Fibroblast of lung (primary cell): Measurements from ENCODE around the gene URB1.

ENCODE experiments used
- EZH2 ChIP-seq: IDR thresholded peaks from 2 replicates; pipeline ENCODE4 v1.5.1; 2012; ENCODE audit warnings: low read length, control low read depth, mild to moderate bottlenecking; ENCODE audit errors: missing control alignments
- TF ChIP-seq, protein P1 (sequence below), 2 donors: IDR thresholded peaks in 1 of 2; conservative IDR thresholded peaks in 1 of 2; 1 replicate in 1 of 2; 2 replicates in 1 of 2; pipeline ENCODE4 v1.5.1; 2011 to 2012; ENCODE audit warnings: low read length in 2 of 2, control low read depth in 1 of 2, inconsistent platforms in 1 of 2, low read depth in 1 of 2, mild to moderate bottlenecking in 1 of 2

DNA sequence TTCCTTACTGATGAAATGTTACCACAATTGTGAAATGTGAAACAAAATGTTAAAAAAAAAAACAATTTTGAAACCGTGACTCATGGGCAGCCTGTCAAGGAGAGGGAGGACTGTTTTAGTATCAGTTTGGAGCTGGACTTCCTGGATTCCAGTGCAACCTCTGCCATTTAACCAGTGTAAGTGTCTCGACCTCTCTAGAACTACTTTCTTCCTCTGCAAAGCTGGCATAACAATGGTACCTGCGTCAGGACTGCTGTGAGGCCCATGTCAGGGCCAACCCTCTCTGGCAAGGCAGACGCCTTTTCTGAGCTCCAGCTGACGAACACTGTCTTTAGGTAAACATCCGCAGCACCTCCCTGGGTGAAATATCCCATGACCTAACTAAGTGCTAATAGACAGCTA is 20.9 kb downstream of the URB1 start:
- TF ChIP-seq, protein P1, sequence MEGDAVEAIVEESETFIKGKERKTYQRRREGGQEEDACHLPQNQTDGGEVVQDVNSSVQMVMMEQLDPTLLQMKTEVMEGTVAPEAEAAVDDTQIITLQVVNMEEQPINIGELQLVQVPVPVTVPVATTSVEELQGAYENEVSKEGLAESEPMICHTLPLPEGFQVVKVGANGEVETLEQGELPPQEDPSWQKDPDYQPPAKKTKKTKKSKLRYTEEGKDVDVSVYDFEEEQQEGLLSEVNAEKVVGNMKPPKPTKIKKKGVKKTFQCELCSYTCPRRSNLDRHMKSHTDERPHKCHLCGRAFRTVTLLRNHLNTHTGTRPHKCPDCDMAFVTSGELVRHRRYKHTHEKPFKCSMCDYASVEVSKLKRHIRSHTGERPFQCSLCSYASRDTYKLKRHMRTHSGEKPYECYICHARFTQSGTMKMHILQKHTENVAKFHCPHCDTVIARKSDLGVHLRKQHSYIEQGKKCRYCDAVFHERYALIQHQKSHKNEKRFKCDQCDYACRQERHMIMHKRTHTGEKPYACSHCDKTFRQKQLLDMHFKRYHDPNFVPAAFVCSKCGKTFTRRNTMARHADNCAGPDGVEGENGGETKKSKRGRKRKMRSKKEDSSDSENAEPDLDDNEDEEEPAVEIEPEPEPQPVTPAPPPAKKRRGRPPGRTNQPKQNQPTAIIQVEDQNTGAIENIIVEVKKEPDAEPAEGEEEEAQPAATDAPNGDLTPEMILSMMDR (conservative IDR thresholded peaks at IDR 0.05 in 1 of 2, IDR thresholded peaks at IDR 0.05 in 1 of 2; ENCODE audit: low read depth in 1 of 2, low read length in 2 of 2): no peak
- no peak for TF ChIP-seq EZH2
